ENCODE data around the gene TYW1B.

GRCh38 chr7:72538856-72539255 lies 289.1 kb downstream of the TYW1B start:
- TF ChIP-seq POLR2A (IDR thresholded peaks at IDR 0.05), result no peak
- TF ChIP-seq CTCF (IDR thresholded peaks at IDR 0.05), result no peak
